ENCODE data around the gene CERS6. TPM values are rescaled to one million over a fixed set of nuclear protein-coding genes. Genes with fewer than 3 reads are reported as not detected.

The CERS6 gene
- total and polyA plus RNA-seq, 4 donors, result 4.2 to 20.4 (median 10.1) TPM

GRCh38 chr2:168814046-168814445 is 358.0 kb downstream of the CERS6 start:
- WGBS, result 85% methylated on average over 2 of the region's 2 CpGs
- Histone ChIP-seq H3K27ac (ENCODE audit: low read depth in 1 of 2, low read length in 2 of 2) (no peak overlapping the region), H3K4me3 (ENCODE audit: low read depth in 1 of 3, low read length in 3 of 3) (no peak overlapping the region), H3K9me3 (ENCODE audit: control insufficient read depth in 4 of 4, low read length in 3 of 4) (no peaks in the 10 kb centered on the region), H3K27me3 (ENCODE audit: control insufficient read depth in 4 of 4, insufficient read depth in 4 of 4, low read length in 3 of 4) (no peaks in the 10 kb centered on the region), H3K9ac (ENCODE audit: low read depth in 1 of 2, low read length in 2 of 2) (no peak overlapping the region), H3K36me3 (ENCODE audit: control insufficient read depth in 4 of 4, insufficient read depth in 3 of 4, low read depth in 1 of 4, low read length in 3 of 4) (no peaks in the 10 kb centered on the region), H3K4me1 (ENCODE audit: control insufficient read depth in 4 of 4, insufficient read depth in 4 of 4, low read length in 3 of 4) (peaks cover 0 to 18% (median 10%) of the 10 kb centered on the region in 4 donors)
- no peak for TF ChIP-seq ATF3 (IDR thresholded peaks at IDR 0.05)
- no peak for TF ChIP-seq FOXA1 (IDR thresholded peaks at IDR 0.05)
- TF ChIP-seq SP1 (IDR thresholded peaks at IDR 0.05), result no peak
- TF ChIP-seq ZBTB33 (IDR thresholded peaks at IDR 0.05), result no peak
- TF ChIP-seq REST (IDR thresholded peaks at IDR 0.05), result no peak
- TF ChIP-seq NR2F2 (IDR thresholded peaks at IDR 0.05), result no peak
- TF ChIP-seq MAX (IDR thresholded peaks at IDR 0.05), result no peak
- no peak for TF ChIP-seq RXRA (IDR thresholded peaks at IDR 0.05)
- no peak for TF ChIP-seq CTCF (IDR thresholded peaks at IDR 0.05; ENCODE audit: low read depth, low read length, missing input control)
- no peak for TF ChIP-seq RAD21 (IDR thresholded peaks at IDR 0.05)
- no peak for TF ChIP-seq GABPA (IDR thresholded peaks at IDR 0.05 in 1 of 2, conservative IDR thresholded peaks at IDR 0.05 in 1 of 2)
- DNase-seq (ENCODE audit: low spot score), result no peak

GRCh38 chr2:168814939-168815907 is 359.2 kb downstream of the CERS6 start:
- no peaks in the 10 kb centered on the region for H3K9me3 ChIP-seq (ENCODE audit: control insufficient read depth in 4 of 4, low read length in 3 of 4)
- TF ChIP-seq RAD21 (IDR thresholded peaks at IDR 0.05) (no peak), RXRA (IDR thresholded peaks at IDR 0.05) (peak in 1 of 2 donors; percentile 34), CTCF (IDR thresholded peaks at IDR 0.05; ENCODE audit: low read depth, low read length, missing input control) (no peak), MAX (IDR thresholded peaks at IDR 0.05) (peak; percentile 11), SP1 (IDR thresholded peaks at IDR 0.05) (peak; percentile 30), ZBTB33 (IDR thresholded peaks at IDR 0.05) (peak; percentile 21), HNF4A (conservative IDR thresholded peaks at IDR 0.05) (peak; percentile 22 to 32), JUND (IDR thresholded peaks at IDR 0.05) (peak in 1 of 2 donors; percentile 22)
- H3K36me3 ChIP-seq (ENCODE audit: control insufficient read depth in 4 of 4, insufficient read depth in 3 of 4, low read depth in 1 of 4, low read length in 3 of 4), result no peaks in the 10 kb centered on the region
- peaks cover 0 to 18% (median 10%) of the 10 kb centered on the region in 4 donors for H3K4me1 ChIP-seq (ENCODE audit: control insufficient read depth in 4 of 4, insufficient read depth in 4 of 4, low read length in 3 of 4)
- H3K4me3 ChIP-seq (ENCODE audit: low read depth in 1 of 3, low read length in 3 of 3), result no peak overlapping the region
- WGBS, result 69% methylated on average over 1 of the region's 1 CpG
- H3K27me3 ChIP-seq (ENCODE audit: control insufficient read depth in 4 of 4, insufficient read depth in 4 of 4, low read length in 3 of 4), result no peaks in the 10 kb centered on the region
- no peak overlapping the region for H3K27ac ChIP-seq (ENCODE audit: low read depth in 1 of 2, low read length in 2 of 2)
- no peak for DNase-seq (ENCODE audit: low spot score)
- no peak overlapping the region for H3K9ac ChIP-seq (ENCODE audit: low read depth in 1 of 2, low read length in 2 of 2)

Data from liver (tissue), 9 donors.